Esophagus muscularis mucosa (tissue), 4 donors: ENCODE results near the gene ASXL2.

Experiments used
- EP300 ChIP-seq: sonication (generic); formaldehyde crosslinking; IDR thresholded peaks from one replicate; pipeline ENCODE4 v1.6.1; 2017; ENCODE audit warnings: antibody characterized with exemption
- POLR2A ChIP-seq: fragments of 450-650 bp; IDR thresholded peaks from one replicate; pipeline ENCODE4 v1.6.1; 2017; ENCODE audit warnings: antibody characterized with exemption, moderate library complexity, mild to moderate bottlenecking, low read depth
- POLR2AphosphoS5 ChIP-seq, 2 donors: sonication (generic); formaldehyde crosslinking; IDR thresholded peaks; one replicate each; pipeline ENCODE4 v1.6.1; 2017; ENCODE audit warnings: antibody characterized with exemption in 2 of 2
- TF ChIP-seq, protein P1 (sequence below), 3 experiments: fragments of 200-600 bp in 2 of 3; fragments of 450-650 bp in 1 of 3; sonication (generic) in 2 of 3; IDR thresholded peaks; one replicate each; pipeline ENCODE4 v1.5.1; 2017 to 2019; ENCODE audit warnings: antibody characterized with exemption in 3 of 3, mild to moderate bottlenecking in 2 of 3, moderate library complexity in 1 of 3

DNA sequence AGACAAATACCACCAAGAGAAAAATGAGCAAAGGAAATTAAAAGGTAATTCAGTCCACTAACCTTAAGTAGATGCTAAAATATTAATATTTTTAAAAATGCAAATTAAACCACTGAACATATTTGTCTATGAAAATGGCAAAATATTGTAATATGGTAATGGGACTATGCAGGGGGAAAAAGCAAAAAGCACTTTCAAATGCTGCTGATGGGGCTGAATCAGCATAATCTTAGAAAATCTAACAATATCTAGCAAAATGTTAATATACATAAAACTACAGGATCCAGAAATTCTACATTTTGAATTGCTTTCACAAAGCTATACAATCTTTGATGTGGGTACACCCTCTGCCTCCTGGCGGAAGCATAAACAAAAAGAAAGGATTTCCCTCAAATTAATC is 118.0 kb downstream of the ASXL2 start:
- TF ChIP-seq, protein P1, sequence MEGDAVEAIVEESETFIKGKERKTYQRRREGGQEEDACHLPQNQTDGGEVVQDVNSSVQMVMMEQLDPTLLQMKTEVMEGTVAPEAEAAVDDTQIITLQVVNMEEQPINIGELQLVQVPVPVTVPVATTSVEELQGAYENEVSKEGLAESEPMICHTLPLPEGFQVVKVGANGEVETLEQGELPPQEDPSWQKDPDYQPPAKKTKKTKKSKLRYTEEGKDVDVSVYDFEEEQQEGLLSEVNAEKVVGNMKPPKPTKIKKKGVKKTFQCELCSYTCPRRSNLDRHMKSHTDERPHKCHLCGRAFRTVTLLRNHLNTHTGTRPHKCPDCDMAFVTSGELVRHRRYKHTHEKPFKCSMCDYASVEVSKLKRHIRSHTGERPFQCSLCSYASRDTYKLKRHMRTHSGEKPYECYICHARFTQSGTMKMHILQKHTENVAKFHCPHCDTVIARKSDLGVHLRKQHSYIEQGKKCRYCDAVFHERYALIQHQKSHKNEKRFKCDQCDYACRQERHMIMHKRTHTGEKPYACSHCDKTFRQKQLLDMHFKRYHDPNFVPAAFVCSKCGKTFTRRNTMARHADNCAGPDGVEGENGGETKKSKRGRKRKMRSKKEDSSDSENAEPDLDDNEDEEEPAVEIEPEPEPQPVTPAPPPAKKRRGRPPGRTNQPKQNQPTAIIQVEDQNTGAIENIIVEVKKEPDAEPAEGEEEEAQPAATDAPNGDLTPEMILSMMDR (IDR thresholded peaks at IDR 0.05), result no peak
- TF ChIP-seq EP300 (no peak), POLR2AphosphoS5 (IDR thresholded peaks at IDR 0.05) (no peak), POLR2A (no peak)
